GM12874 (cell line): ENCODE measurements around the gene RAD1.

ENCODE experiments used
- CTCF ChIP-seq: IDR thresholded peaks from 2 replicates; pipeline ENCODE4 v1.5.1; 2011; ENCODE audit warnings: low read depth, mild to moderate bottlenecking, control low read depth, low read length, moderate library complexity; ENCODE audit not compliant: insufficient read depth

Gene RAD1

GRCh38 chr5:34915139-34915855 lies at the start of gene RAD1, which contains the start of gene BRIX1:
TSS of gene RAD1 (minus strand) at chr5:34915504. CDS start at chr5:34914892, 612 bp downstream.
TSS of gene BRIX1 (plus strand) at chr5:34915711. CDS start at chr5:34915739, 28 bp downstream.
- TF ChIP-seq CTCF = no peak

GRCh38 chr5:34959323-34959722 lies 44.0 kb upstream of the RAD1 start:
- TF ChIP-seq CTCF = no peak

- TF ChIP-seq CTCF = peak; percentile 64
Observed at GRCh38 chr5:34957857-34958690, 42.8 kb upstream of the RAD1 start.

GRCh38 chr5:34957321-34957720 lies 42.0 kb upstream of the RAD1 start:
- TF ChIP-seq CTCF = no peak

GRCh38 chr5:34944460-34945047 lies 29.2 kb upstream of the RAD1 start:
- TF ChIP-seq CTCF = no peak

GRCh38 chr5:34944044-34944443 lies 28.7 kb upstream of the RAD1 start:
- TF ChIP-seq CTCF = no peak

GRCh38 chr5:34941936-34942335 lies 26.6 kb upstream of the RAD1 start:
- no peak for TF ChIP-seq CTCF
